Measurements from ENCODE around the gene ACKR3. TPM values are rescaled to one million over a fixed set of nuclear protein-coding genes. Genes with fewer than 3 reads are reported as not detected.

ACKR3 gene
- total and polyA plus RNA-seq, 2 experiments from 2014 or later: 1.0 to 3.0 TPM

DNA sequence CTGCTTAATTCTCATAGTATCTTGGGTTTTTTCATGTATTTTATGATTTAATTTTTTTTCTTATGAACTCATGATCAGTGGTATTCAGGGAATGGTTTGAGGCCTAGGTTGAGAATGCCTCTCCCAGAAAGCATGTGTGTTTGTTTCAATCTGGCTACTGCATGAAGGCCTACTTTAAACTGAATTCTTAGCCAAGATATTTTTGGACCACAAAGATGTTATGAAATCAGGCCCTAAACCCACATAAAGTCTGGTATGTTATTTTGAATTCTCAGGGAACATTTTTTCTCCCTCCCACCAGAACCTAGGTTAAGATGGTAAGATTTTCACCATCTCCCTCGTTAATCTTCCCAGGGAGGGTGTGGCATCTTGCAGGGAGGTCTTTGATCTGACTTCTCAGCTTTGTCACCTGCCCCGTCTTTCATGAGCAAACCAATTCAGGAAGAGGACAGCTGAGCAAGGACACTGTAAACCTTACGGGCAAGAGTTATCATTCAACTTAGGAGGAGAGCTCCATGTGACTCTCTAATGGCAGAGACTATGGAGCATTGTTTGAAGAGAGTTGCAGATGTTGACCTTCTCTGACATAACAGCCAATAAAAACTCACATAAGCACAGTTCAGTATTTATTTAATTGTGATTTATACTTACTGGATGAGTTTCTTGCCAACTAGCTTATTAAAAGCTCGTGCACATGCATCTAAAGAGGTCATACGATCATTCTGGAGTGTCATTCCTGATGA is 21.3 kb upstream of the ACKR3 start:
- Histone ChIP-seq H3K4me3 (no peak overlapping the region), H3K79me2 (replicated peaks; ENCODE audit: insufficient read depth) (no peaks in the 10 kb centered on the region), H3K27ac (ENCODE audit: low read depth) (no peak overlapping the region), H3K27me3 (ENCODE audit: insufficient read depth) (no peaks in the 10 kb centered on the region), H3K9me2 (ENCODE audit: insufficient read depth) (peaks cover 4% of the 10 kb centered on the region; the same call in 1 of the 2 replicates), H2AFZ (no peak overlapping the region), H3F3A (replicated peaks; ENCODE audit: low read depth) (no peaks in the 10 kb centered on the region), H3K4me1 (ENCODE audit: insufficient read depth) (peaks cover 6% of the 10 kb centered on the region), H3K36me3 (ENCODE audit: insufficient read depth) (no peaks in the 10 kb centered on the region), H4K20me1 (replicated peaks; ENCODE audit: insufficient read depth) (no peaks in the 10 kb centered on the region), H3K4me2 (no peak overlapping the region)
- Mint-ChIP-seq H3K9me3 (no peaks in the 10 kb centered on the region), H3K4me1 (peaks cover 30% of the 10 kb centered on the region), H3K4me3 (no peak overlapping the region), H3K27ac (no peak overlapping the region), H3K27me3 (ENCODE audit: insufficient read depth, low read depth, poor library complexity) (peaks cover 9% of the 10 kb centered on the region), H3K36me3 (ENCODE audit: low read depth) (no peaks in the 10 kb centered on the region)
- TF ChIP-seq CTCF (conservative IDR thresholded peaks at IDR 0.05; ENCODE audit: low read depth in 2 of 2) (no peak), REST (IDR thresholded peaks at IDR 0.05; ENCODE audit: unreplicated experiment) (no peak), ETS1 (IDR thresholded peaks at IDR 0.05) (no peak), ZNF114 (CRISPR knock-in tag; IDR thresholded peaks at IDR 0.05) (no peak), EZH2 (IDR thresholded peaks at IDR 0.05; ENCODE audit: low read depth, unreplicated experiment) (no peak), ZNF462 (CRISPR knock-in tag; IDR thresholded peaks at IDR 0.05) (no peak), CREB1 (CRISPR knock-in tag; IDR thresholded peaks at IDR 0.05; ENCODE audit: low read depth) (no peak), EZH2phosphoT487 (IDR thresholded peaks at IDR 0.05; ENCODE audit: unreplicated experiment) (no peak), NANOG (IDR thresholded peaks at IDR 0.05; ENCODE audit: borderline replicate concordance) (no peak), STAT1 (IDR thresholded peaks at IDR 0.05; ENCODE audit: unreplicated experiment) (no peak), ZNF331 (CRISPR knock-in tag; IDR thresholded peaks at IDR 0.05; ENCODE audit: low read depth) (no peak), JUNB (IDR thresholded peaks at IDR 0.05; ENCODE audit: unreplicated experiment) (no peak), POLR2AphosphoS5 (IDR thresholded peaks at IDR 0.05; ENCODE audit: low read depth) (no peak)
- no peak for ATAC-seq
- DNase-seq (ENCODE audit: low spot score): no peak

Data from GM23338 (cell line).